NCI-H1930 (cell line): Measurements from ENCODE around the gene SATB2.

Source experiments
- DNase-seq, 2 experiments: peaks; one replicate each; lab custom pipeline; 2025; lab: John Stamatoyannopoulos, UW

SATB2 gene

DNA sequence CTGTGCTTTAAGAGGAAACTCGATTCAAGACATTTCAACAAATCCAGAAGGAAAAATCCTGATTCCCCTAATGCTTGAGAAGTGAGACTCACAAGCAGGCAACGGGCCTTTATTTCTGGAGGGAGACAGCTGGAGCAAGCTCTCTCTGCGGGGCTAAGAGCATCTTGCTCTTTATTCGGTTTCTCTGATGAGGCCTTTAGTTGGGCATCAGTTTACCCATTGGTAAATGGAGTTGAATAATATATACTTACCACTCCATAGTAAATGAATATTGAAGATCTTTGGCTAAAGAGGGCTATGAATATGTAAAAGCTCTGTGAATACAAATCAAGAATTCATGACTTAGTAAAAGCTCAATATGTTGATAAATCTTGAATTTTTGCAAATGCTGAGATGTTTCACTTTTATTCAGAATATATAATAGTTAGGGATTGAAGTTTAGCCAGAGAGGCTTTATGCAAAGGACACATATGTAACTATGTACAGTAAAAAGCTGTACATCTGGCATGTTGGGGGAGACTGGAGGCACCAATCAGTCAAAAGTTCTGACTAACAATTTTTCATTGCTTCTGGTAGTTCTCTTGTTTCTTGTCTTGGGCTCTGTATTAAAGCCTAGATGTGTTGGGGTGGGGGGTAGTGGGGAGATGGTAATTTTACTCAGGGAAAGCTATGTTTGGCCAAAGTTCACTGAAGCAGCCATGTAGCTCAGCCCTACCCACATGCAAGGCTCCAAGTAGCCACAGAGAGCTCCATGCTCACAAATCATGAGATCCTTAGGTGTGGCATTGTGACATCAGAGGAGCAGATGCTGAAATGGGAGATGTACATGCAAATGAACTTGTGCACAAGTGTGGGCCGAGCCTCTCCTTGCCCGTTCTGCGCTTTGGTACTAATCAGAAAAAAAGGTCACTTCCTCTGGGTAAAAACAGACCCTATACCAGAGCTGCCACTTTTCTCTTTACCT lies 200.2 kb downstream of the SATB2 start:
- no peak for DNase-seq

DNA sequence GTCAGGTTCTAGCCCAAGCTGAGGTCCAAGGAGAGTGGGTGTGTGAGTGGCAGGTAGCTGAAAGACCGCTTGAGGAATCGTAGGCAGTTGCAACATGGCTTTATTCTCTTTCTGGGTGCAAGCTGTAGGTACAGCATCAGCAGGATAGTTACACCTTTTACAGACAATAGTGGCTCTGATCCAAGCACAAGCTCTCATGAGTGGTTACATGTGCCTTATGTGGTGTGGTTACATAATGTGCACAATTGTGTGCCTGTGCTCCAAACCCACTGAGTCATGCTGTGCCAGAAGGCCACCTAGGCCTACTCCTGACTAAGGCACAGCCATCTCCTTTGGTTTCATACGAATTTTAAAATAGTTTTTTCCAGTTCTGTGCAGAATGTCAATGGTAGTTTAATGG lies 227.6 kb downstream of the SATB2 start:
- no peak for DNase-seq

DNA sequence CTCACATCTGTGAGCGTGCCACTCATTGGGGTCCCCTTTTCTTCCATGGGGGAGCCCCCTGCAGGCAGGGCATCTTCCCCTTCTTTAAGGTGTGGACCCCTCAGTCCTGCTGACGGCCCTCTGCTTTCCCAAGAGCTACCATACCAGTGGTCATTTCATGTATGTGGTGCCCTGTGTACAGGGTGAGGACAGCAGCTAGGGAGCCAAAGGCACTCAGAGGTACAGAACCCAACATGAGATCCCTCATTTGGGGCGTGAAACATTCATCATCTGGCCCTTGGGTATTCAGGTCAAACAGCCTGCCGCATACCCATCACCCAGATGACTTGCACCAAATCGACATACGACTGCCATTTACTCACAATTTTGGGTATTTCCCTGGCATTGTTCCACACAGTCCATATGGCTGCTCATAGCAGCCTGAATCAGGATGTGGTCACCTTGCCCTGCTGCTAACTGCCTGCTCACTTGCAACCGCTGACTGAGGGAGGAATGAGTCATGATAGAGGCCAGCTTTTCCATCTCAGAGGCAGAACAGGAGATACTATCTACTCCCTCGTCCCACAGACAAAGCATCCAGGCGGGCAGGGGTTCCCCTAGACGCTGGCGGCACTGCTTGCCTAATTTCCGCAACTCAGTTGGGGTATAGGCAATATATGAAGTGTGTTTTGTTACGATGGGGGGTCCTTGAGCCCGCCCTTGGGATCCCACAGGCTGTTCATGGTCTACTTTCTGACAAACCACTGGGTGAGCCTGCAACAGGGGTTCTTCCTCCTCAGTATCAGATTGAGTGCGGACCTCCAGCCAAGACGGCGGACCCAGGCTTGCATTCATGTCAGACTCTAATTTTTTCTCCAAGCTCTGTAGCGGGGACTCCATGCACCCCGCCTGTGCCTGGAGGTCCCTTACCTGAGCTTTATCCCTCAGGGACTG lies 228.6 kb downstream of the SATB2 start:
- no peak for DNase-seq

DNA sequence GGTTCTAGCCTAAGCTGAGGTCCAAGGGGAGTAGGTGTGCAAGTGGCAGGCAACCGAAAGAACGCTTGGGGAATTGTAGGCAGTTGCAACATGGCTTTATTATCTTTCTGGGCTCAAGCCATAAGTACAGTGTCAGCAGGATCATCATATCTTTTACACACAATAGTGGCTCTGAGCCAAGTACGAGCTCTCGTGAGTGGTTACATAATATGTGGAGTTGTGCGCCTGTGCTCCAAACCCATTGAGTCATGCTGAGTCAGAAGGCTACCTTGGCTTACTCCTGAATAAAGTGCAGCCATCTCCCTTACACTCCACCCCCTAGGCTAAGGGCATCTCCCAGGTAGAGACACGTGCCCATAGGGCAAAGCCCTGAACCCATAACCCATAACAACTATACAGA lies 233.9 kb downstream of the SATB2 start:
- DNase-seq = no peak

DNA sequence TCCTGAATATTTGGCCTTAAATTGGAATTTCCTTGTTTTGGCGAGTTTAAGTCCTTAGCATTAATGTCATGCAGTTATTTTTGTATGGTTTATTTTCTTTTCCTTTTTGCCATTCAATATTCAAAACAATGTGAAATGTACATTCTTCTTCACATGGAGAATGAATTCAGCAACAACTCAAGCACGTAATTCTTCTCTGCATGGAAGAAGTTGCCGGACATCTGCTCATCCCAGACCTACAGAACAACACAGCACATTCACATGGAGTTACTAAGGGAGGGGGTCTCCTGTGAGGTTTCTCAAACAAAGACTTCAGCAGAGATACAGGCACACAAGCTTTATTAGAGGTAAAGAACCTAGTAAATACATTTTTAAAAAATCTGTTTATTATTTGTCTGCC lies 236.8 kb downstream of the SATB2 start:
- no peak for DNase-seq

DNA sequence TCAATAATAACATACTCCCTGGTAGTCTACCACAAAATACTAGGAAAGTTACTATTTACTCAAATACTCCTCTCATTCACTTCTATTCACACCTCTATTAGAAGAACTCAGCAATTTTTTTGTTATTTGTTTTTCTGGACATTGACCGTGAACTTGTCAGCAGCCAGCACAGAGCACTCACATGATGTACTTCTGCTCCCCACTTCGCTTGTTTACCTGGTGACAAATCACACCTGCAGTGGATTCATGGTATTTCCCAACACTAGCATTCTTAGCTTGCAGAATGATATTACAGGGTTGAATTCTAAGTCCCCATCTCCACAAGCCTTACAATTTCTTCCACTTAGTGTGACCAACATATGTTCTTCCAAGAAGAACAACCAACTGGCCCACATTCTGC lies 238.2 kb downstream of the SATB2 start:
- no peak for DNase-seq
